HCT116 (cell line): Measurements from ENCODE around the gene POC1B. TPM values are rescaled to one million over a fixed set of nuclear protein-coding genes. Genes with fewer than 3 reads are reported as not detected.

Experiments
- ATAC-seq: fragments of 200-7000 bp; cut with Tn5 transposase; 2 replicates; pipeline ENCODE4 v1.9.1; 2020; ENCODE audit warnings: mild to moderate bottlenecking, moderate library complexity
- BruUV-seq: library from RNA; stranded (reverse); fragments of 400-500 nt; replicated peaks from 2 replicates; lab custom pipeline; 2021; lab: Mats Ljungman, UMichigan
- CTCF ChIA-PET: fragments of 300-600 bp; sonication (Branson Sonifier 250); formaldehyde crosslinking; loops from one replicate; lab custom pipeline; 2021; ENCODE audit warnings: antibody characterized with exemption; lab: Charles Lee
- POLR2A ChIA-PET: fragments of 300-600, 350-600 bp; sonication (Branson Sonifier 250); formaldehyde crosslinking; loops from one replicate; lab custom pipeline; 2021; ENCODE audit warnings: antibody characterized with exemption; lab: Charles Lee
- RAD21 ChIA-PET, 2 experiments: fragments of 300-600 bp; sonication (Branson Sonifier 250); formaldehyde crosslinking; loops; one replicate each; lab custom pipeline; 2023; ENCODE audit warnings: low total read pairs in 2 of 2; ENCODE audit not compliant: uncharacterized antibody in 2 of 2, unreplicated experiment in 2 of 2, low non-redundant PET in 1 of 2; lab: Charles Lee
- DNase-seq: peaks from one replicate; pipeline ENCODE4 v3.0.0-alpha.2; 2010; ENCODE audit warnings: low read depth, low spot score
- H2AFZ ChIP-seq: fragments of 200-600 bp; shearing (Covaris generic), sonication (generic); 2 replicates; pipeline ENCODE4 v1.6.1; 2017; ENCODE audit warnings: low read depth, mixed run types, mixed read lengths, antibody characterized with exemption, low read length; ENCODE audit not compliant: poor library complexity, severe bottlenecking
- H3K27ac ChIP-seq: 2 replicates; pipeline ENCODE4 v1.5.1; 2012; ENCODE audit warnings: low read depth, low read length
- H3K27me3 ChIP-seq: fragments of 200-600 bp; sonication (generic); 2 replicates; pipeline ENCODE4 v1.6.1; 2016; ENCODE audit warnings: mixed run types, low read length, mixed read lengths; ENCODE audit not compliant: insufficient read depth
- H3K36me3 ChIP-seq, 2 experiments: fragments of 200-500 bp in 1 of 2; fragments of 200-600 bp in 1 of 2; sonication (Bioruptor generic) in 1 of 2; sonication (generic) in 1 of 2; 2 replicates each; pipeline versions ENCODE4 v1.5.1 to v1.6.1; 2014 to 2016; ENCODE audit warnings: low read length in 2 of 2, inconsistent platforms in 1 of 2, mixed read lengths in 1 of 2, mixed run types in 1 of 2; ENCODE audit not compliant: insufficient read depth in 2 of 2, control insufficient read depth in 1 of 2
- H3K4me1 ChIP-seq, 2 experiments: fragments of 200-600 bp in 1 of 2; sonication (generic) in 1 of 2; 2 replicates each; pipeline versions ENCODE4 v1.5.1 to v1.6.1; 2012 to 2017; ENCODE audit warnings: low read length in 2 of 2, inconsistent platforms in 1 of 2, mild to moderate bottlenecking in 1 of 2, mixed read lengths in 1 of 2, mixed run types in 1 of 2, moderate library complexity in 1 of 2; ENCODE audit not compliant: insufficient read depth in 2 of 2, control insufficient read depth in 1 of 2
- H3K4me2 ChIP-seq: fragments of 200-600 bp; sonication (generic); 2 replicates; pipeline ENCODE4 v1.6.1; 2017; ENCODE audit warnings: mixed run types, low read length, mixed read lengths
- H3K4me3 ChIP-seq, 2 experiments: fragments of 200-600 bp in 1 of 2; sonication (generic) in 1 of 2; replicated peaks in 1 of 2; 2 replicates each; pipeline ENCODE4 v1.5.1; 2011 to 2016; ENCODE audit warnings: low read length in 2 of 2, control low read depth in 1 of 2, low read depth in 1 of 2, mild to moderate bottlenecking in 1 of 2, mixed read lengths in 1 of 2, mixed run types in 1 of 2
- H3K79me2 ChIP-seq: fragments of 200-600 bp; sonication (generic); 2 replicates; pipeline ENCODE4 v1.6.1; 2017; ENCODE audit warnings: mild to moderate bottlenecking, mixed run types, low read length, moderate library complexity, mixed read lengths; ENCODE audit not compliant: insufficient read depth
- H3K9ac ChIP-seq: fragments of 200-600 bp; sonication (generic); 2 replicates; pipeline ENCODE4 v1.6.1; 2016; ENCODE audit warnings: low read length, mixed read lengths
- H3K9me2 ChIP-seq: fragments of 200-600 bp; sonication (generic), shearing (Covaris generic); 2 replicates; pipeline ENCODE4 v1.6.1; 2017; ENCODE audit warnings: mixed run types, mild to moderate bottlenecking, moderate library complexity; ENCODE audit not compliant: insufficient read depth
- H3K9me3 ChIP-seq, 2 experiments: fragments of 200-500 bp in 1 of 2; fragments of 200-600 bp in 1 of 2; sonication (Bioruptor generic) in 1 of 2; sonication (generic) in 1 of 2; 2 replicates each; pipeline ENCODE4 v1.6.1; 2014 to 2017; ENCODE audit warnings: low read length in 2 of 2, mixed read lengths in 2 of 2, inconsistent platforms in 1 of 2, low read depth in 1 of 2, mild to moderate bottlenecking in 1 of 2, mixed run types in 1 of 2, moderate library complexity in 1 of 2; ENCODE audit not compliant: control insufficient read depth in 1 of 2, insufficient read depth in 1 of 2
- H4K20me1 ChIP-seq: fragments of 200-600 bp; sonication (generic), shearing (Covaris generic); 2 replicates; pipeline ENCODE4 v1.6.1; 2017; ENCODE audit warnings: mixed run types, mild to moderate bottlenecking, moderate library complexity; ENCODE audit not compliant: insufficient read depth
- CEBPB ChIP-seq: IDR thresholded peaks from 2 replicates; pipeline ENCODE4 v1.6.1; 2012; ENCODE audit warnings: low read depth
- EGR1 ChIP-seq: IDR thresholded peaks from 2 replicates; pipeline ENCODE4 v1.6.1; 2012; ENCODE audit warnings: low read depth
- ELF1 ChIP-seq: IDR thresholded peaks from 2 replicates; pipeline ENCODE4 v1.6.1; 2012; ENCODE audit warnings: low read depth, borderline replicate concordance
- MAX ChIP-seq: IDR thresholded peaks from 2 replicates; pipeline ENCODE4 v1.6.1; 2012
- RAD21 ChIP-seq: IDR thresholded peaks from 2 replicates; pipeline ENCODE4 v1.6.1; 2012; ENCODE audit warnings: low read depth, mild to moderate bottlenecking
- TCF7L2 ChIP-seq: IDR thresholded peaks from 2 replicates; pipeline ENCODE4 v1.7.0; 2011; ENCODE audit warnings: borderline replicate concordance, inconsistent platforms; ENCODE audit not compliant: insufficient read depth, insufficient read length; ENCODE audit errors: extremely low read depth
- YY1 ChIP-seq: IDR thresholded peaks from 2 replicates; pipeline ENCODE4 v1.6.1; 2011; ENCODE audit warnings: low read length, low read depth, moderate library complexity, mild to moderate bottlenecking; ENCODE audit not compliant: insufficient replicate concordance; ENCODE audit errors: extremely low read depth
- ZNF274 ChIP-seq: fragments of 200-500 bp; sonication (Bioruptor generic); IDR thresholded peaks from 2 replicates; pipeline ENCODE4 v1.6.1; 2014; ENCODE audit warnings: mild to moderate bottlenecking, low read depth, low read length, inconsistent platforms
- intact Hi-C: fragments of 100-400 bp; cut with micrococcal nuclease; formaldehyde crosslinking; loops from 2 replicates; pipeline ENCODE4 v1.10.0; 2022
- total RNA-seq: library from RNA; stranded (reverse); gene quantifications from one replicate; pipeline ENCODE4 v1.2.1, GENCODE V29; 2021; ENCODE audit not compliant: unreplicated experiment

Gene POC1B
- total RNA-seq, 1 experiment from 2014 or later = 14.3 TPM

- RAD21 ChIA-PET = no interaction called here
- no peak overlapping the region for H3K4me2 ChIP-seq
- CTCF ChIA-PET = no interaction called here
- no peaks in the 10 kb centered on the region for H3K9me2 ChIP-seq
- no peak overlapping the region for H3K4me3 ChIP-seq
- no peaks in the 10 kb centered on the region for H4K20me1 ChIP-seq
- no peak overlapping the region for H3K27ac ChIP-seq
- no peak overlapping the region for H2AFZ ChIP-seq
- H3K9me3 ChIP-seq = no peaks in the 10 kb centered on the region
- ATAC-seq = no peak
- no TSS peak for BruUV-seq
- no peaks in the 10 kb centered on the region for H3K79me2 ChIP-seq
- no peak for TF ChIP-seq MAX
- TF ChIP-seq YY1 = no peak
- TF ChIP-seq TCF7L2 = no peak
- TF ChIP-seq ZNF274 = no peak
- no peak for TF ChIP-seq EGR1
- intact Hi-C loops = no loop called here
- H3K9ac ChIP-seq = no peak overlapping the region
- H3K4me1 ChIP-seq = no peaks in the 10 kb centered on the region
- H3K27me3 ChIP-seq = no peaks in the 10 kb centered on the region
- DNase-seq = no peak
- POLR2A ChIA-PET = no interaction called here
- no peaks in the 10 kb centered on the region for H3K36me3 ChIP-seq
These were observed 113.2 kb downstream of the POC1B start for GRCh38 chr12:89412665-89413064.

- Histone ChIP-seq H3K4me2 (no peak overlapping the region), H3K4me3 (no peak overlapping the region), H3K36me3 (no peaks in the 10 kb centered on the region)
- RAD21 ChIA-PET = no interaction called here
- intact Hi-C loops = no loop called here
- ATAC-seq = no peak
- POLR2A ChIA-PET = no interaction called here
- TF ChIP-seq CEBPB (no peak), ELF1 (no peak), RAD21 (no peak)
- TF ChIP-seq, all 23 proteins: peak for 0
- DNase-seq = no peak
- H3K79me2 ChIP-seq = no peaks in the 10 kb centered on the region
- H3K27ac ChIP-seq = no peak overlapping the region
- CTCF ChIA-PET = no interaction called here
- H2AFZ ChIP-seq = no peak overlapping the region
- H4K20me1 ChIP-seq = no peaks in the 10 kb centered on the region
- H3K9me3 ChIP-seq = no peaks in the 10 kb centered on the region
- no peak overlapping the region for H3K9ac ChIP-seq
- no peaks in the 10 kb centered on the region for H3K9me2 ChIP-seq
- no peaks in the 10 kb centered on the region for H3K4me1 ChIP-seq
- H3K27me3 ChIP-seq = no peaks in the 10 kb centered on the region
- BruUV-seq = no TSS peak
These were observed 114.0 kb downstream of the POC1B start for GRCh38 chr12:89411846-89412245.
